ENCODE data around the gene ATP10A.

The ATP10A gene

DNA sequence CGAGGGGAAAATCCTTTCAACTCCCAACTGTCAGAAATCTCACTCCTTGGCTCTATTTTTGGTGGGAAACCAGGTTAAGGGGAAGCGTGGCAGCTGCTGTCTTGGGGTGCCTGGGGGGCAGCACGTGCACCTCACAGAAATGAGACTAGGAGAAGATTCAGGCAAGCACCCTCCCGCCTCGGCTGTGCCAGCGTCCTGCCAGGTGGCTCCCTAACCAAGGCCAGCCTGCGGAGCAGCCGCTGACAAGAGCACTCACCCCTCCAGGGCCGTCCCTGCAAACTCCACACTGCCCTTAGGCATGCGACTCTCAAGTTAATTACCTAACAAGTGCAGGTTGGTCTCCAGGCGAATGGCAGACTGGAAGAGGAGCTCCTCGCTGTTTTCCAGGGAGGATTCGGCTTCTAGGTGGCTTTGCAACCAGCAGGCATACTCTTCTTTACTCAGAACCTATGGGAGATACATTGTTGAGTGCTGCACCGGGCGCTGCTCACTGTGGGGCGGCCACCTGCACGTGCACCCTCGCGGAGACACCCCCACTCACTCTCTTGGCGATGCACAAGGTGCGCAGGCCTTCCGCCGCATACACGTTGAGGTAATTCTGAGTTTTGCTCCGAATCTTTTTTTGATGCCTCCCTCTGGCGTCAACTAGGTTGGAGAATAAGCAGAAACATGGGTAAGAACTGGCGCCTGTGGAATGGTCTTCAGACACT lies 155.3 kb downstream of the ATP10A start:
- in situ Hi-C loops (cut with HindIII; ENCODE audit: low sequenced_read_pairs) = no loop called here
- TF ChIP-seq, protein P1, sequence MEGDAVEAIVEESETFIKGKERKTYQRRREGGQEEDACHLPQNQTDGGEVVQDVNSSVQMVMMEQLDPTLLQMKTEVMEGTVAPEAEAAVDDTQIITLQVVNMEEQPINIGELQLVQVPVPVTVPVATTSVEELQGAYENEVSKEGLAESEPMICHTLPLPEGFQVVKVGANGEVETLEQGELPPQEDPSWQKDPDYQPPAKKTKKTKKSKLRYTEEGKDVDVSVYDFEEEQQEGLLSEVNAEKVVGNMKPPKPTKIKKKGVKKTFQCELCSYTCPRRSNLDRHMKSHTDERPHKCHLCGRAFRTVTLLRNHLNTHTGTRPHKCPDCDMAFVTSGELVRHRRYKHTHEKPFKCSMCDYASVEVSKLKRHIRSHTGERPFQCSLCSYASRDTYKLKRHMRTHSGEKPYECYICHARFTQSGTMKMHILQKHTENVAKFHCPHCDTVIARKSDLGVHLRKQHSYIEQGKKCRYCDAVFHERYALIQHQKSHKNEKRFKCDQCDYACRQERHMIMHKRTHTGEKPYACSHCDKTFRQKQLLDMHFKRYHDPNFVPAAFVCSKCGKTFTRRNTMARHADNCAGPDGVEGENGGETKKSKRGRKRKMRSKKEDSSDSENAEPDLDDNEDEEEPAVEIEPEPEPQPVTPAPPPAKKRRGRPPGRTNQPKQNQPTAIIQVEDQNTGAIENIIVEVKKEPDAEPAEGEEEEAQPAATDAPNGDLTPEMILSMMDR (IDR thresholded peaks at IDR 0.05; ENCODE audit: low read depth, low read length, missing control alignments) = no peak
- H3K4me3 ChIP-seq (ENCODE audit: low read depth, low read length) = no peak overlapping the region
- no peak for DNase-seq (ENCODE audit: low read depth)

DNA sequence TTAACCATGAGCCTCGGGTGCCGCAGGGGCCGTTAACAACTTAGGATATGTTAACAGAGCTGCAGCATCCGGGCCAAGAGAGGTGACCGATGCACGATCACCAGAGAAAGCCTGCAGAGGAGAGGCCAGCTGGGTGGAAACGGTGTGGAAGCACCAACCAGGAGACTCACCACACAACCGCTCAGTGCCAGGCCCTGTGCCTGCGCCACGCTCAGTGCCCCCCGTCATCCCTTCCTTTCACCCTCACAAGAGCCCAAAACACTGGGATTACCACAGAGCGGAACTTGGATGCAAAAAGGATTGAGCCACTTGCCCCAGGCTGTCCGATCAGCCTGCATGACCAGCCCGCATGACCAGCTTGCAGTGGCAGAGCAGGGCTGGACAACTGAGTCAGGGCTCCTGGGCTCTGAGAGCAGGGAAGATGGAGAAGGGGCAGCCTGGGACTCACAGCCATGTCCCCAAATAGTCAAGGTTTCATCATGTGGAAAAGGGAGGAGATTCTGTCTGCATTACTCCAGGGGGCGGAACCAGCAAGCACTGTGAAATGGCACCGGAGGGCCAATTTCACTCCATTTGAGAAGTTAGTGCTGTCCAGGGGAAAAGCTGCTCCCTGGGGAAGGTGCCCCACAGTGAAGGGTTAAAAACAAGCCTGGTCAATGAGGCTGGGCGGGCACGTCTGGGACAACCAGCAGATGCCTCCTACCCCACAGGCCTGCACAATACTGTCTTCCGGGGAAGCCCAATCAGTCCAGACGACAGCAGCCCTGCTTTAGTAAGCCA lies 156.8 kb downstream of the ATP10A start:
- TF ChIP-seq, protein P1 (IDR thresholded peaks at IDR 0.05; ENCODE audit: low read depth, low read length, missing control alignments) = no peak
- in situ Hi-C loops (cut with HindIII; ENCODE audit: low sequenced_read_pairs) = no loop called here
- no peak for DNase-seq (ENCODE audit: low read depth)
- no peak overlapping the region for H3K4me3 ChIP-seq (ENCODE audit: low read depth, low read length)

DNA sequence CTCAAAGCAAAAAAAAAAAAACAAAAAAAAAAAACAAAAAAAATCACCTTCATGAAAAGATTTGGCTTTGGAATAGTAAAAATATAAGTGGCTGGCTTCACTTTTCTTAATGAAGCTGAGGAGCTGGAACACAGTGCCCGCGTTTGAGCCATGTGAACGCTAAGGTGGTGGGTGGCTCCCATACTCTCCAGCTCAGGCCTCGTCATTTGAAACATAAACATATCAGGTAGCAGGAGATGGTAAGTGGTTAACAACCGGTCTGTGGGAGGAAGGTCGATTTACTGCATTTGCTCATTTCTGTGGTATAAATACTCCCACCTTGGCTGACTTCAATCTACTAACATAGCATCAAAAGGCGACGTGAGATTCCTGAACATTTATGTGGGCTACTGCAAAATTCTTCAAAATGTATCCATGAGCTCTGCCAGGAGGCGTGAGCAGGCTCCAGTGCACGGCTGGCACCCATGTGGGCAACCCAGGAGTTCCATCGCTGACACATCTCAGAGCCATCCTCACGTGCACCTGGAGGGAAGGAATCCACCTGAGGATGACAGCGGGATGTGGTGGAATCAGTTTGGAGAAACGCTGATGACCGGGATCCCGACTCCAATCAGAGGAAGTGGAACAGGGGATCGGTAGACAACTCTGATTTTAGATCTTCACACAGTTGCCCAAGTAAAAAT lies 157.6 kb downstream of the ATP10A start:
- no peak for DNase-seq (ENCODE audit: low read depth)
- in situ Hi-C loops (cut with HindIII; ENCODE audit: low sequenced_read_pairs) = no loop called here
- no peak overlapping the region for H3K4me3 ChIP-seq (ENCODE audit: low read depth, low read length)
- TF ChIP-seq, protein P1 (IDR thresholded peaks at IDR 0.05; ENCODE audit: low read depth, low read length, missing control alignments) = no peak

DNA sequence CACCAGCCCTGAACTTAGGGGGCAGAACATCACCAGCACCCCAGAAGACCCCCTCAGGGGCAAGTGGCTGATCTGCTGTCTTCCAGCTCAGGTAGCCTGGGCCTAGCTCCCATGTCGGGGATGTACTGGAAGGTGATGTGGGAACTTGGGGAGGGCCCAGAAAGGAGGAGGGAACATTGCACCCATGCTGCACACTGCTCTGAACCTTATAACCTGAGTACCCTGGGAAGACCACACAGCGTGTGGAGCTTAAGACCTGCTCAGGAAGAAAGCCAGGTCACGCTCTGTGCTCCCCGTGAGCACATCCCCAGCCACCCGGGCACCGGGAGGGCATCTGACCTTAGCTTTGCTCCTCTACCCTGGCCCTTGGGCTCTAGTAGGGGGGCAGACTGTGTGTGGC lies 159.4 kb downstream of the ATP10A start:
- DNase-seq (ENCODE audit: low read depth) = no peak
- TF ChIP-seq, protein P1 (IDR thresholded peaks at IDR 0.05; ENCODE audit: low read depth, low read length, missing control alignments) = no peak
- in situ Hi-C loops (cut with HindIII; ENCODE audit: low sequenced_read_pairs) = no loop called here
- no peak overlapping the region for H3K4me3 ChIP-seq (ENCODE audit: low read depth, low read length)

DNA sequence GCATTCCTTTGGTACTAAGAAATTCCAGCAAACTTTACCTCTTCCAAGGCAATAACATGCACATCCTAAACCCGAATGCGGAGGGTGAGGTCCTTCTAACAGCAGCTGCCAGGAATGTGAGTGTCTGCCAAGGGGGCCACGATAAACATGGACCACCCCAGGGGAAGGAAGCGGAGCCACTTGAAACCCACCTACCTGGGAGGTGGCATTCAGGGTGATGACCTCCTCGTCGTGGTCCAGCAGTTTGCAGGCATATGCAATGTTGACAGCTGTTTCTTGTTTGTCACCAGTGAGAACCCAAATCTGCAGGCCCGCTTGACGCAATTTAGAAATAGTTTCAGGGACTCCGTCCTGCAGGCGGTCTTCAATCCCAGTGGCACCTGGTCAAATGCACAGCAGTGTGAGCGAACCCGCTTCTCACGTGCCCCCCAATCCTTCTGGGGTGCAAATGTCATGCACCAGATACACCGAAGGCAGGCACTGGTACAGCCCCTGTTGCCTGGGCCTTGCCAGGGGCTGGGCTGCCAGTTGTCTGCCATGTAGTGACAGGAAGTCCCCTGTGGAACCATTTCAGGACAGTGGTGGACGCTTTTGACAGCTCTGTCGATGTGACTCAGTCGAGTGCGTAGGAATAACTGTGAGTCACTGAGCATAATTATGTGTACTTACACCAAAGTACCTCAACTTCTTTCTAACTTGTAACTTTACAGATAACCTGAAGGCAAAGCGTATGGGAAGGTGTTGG lies 161.2 kb downstream of the ATP10A start:
- DNase-seq (ENCODE audit: low read depth) = no peak
- H3K4me3 ChIP-seq (ENCODE audit: low read depth, low read length) = no peak overlapping the region
- in situ Hi-C loops (cut with HindIII; ENCODE audit: low sequenced_read_pairs) = no loop called here
- TF ChIP-seq, protein P1 (IDR thresholded peaks at IDR 0.05; ENCODE audit: low read depth, low read length, missing control alignments) = no peak

DNA sequence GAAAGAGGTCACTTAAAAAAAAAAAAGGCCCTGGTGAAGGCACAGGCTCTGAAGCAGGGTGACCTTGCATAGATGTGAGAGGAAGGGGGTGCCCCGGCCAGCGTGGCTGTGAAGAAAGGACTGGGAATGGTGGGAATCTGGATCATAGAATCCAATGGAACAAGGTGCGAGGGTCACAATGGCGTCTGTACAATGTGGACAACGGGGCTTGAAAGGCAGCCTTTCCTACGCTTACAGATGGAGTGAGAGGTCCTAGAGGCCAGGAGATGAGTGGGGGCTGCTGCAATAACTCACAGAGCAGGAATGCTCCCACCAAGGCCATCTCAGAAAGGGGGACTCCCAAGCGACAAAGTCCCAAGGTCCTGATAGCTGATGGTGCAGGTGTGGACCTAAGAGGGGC lies 162.2 kb downstream of the ATP10A start:
- H3K4me3 ChIP-seq (ENCODE audit: low read depth, low read length) = no peak overlapping the region
- TF ChIP-seq, protein P1 (IDR thresholded peaks at IDR 0.05; ENCODE audit: low read depth, low read length, missing control alignments) = no peak
- DNase-seq (ENCODE audit: low read depth) = no peak
- in situ Hi-C loops (cut with HindIII; ENCODE audit: low sequenced_read_pairs) = no loop called here
